WTC11 (cell line): ENCODE data around the gene CELA3A.
"Not testable (repeated sequence)": the region's sequence is repeated elsewhere in the genome, so short reads cannot be mapped to it uniquely, and the experiment has no call there.

ENCODE experiments used
- CREB1 ChIP-seq: sonication (generic); formaldehyde crosslinking; IDR thresholded peaks from 2 replicates; pipeline ENCODE4 v1.8.0; 2023; ENCODE audit warnings: mild to moderate bottlenecking, missing genetic modification reagents
- ELF4 ChIP-seq: sonication (generic); formaldehyde crosslinking; IDR thresholded peaks from 2 replicates; pipeline ENCODE4 v1.8.1; 2022; ENCODE audit warnings: low read depth, mild to moderate bottlenecking, moderate library complexity, missing genetic modification reagents
- ESRRA ChIP-seq: sonication (generic); formaldehyde crosslinking; IDR thresholded peaks from 2 replicates; pipeline ENCODE4 v1.8.1; 2022; ENCODE audit warnings: mild to moderate bottlenecking, missing genetic modification reagents, borderline replicate concordance
- FOXJ3 ChIP-seq: sonication (generic); formaldehyde crosslinking; IDR thresholded peaks from 2 replicates; pipeline ENCODE4 v1.9.0; 2021; ENCODE audit warnings: missing genetic modification reagents, mild to moderate bottlenecking, borderline replicate concordance
- FOXP1 ChIP-seq: sonication (generic); formaldehyde crosslinking; IDR thresholded peaks from 2 replicates; pipeline ENCODE4 v1.8.0; 2022; ENCODE audit warnings: missing genetic modification reagents, mild to moderate bottlenecking, moderate library complexity, borderline replicate concordance
- PREB ChIP-seq: sonication (generic); formaldehyde crosslinking; IDR thresholded peaks from 2 replicates; pipeline ENCODE4 v1.8.1; 2022; ENCODE audit warnings: mild to moderate bottlenecking, missing genetic modification reagents, moderate library complexity, borderline replicate concordance
- SP1 ChIP-seq: sonication (generic); formaldehyde crosslinking; conservative IDR thresholded peaks from 2 replicates; pipeline ENCODE4 v1.8.1; 2022; ENCODE audit warnings: missing genetic modification reagents
- TEAD4 ChIP-seq: sonication (generic); formaldehyde crosslinking; IDR thresholded peaks from 2 replicates; pipeline ENCODE4 v1.8.0; 2022; ENCODE audit warnings: mild to moderate bottlenecking, missing genetic modification reagents
- TF ChIP-seq, protein P1 (sequence below): fragments of 200-600 bp; IDR thresholded peaks from 2 replicates; pipeline ENCODE4 v1.8.0; 2022; ENCODE audit warnings: antibody characterized with exemption
- TF ChIP-seq, protein P2 (sequence below): sonication (generic); formaldehyde crosslinking; IDR thresholded peaks from 2 replicates; pipeline ENCODE4 v1.8.1; 2023; ENCODE audit warnings: mild to moderate bottlenecking, missing genetic modification reagents, moderate library complexity
- TF ChIP-seq, protein P3 (sequence below): sonication (generic); formaldehyde crosslinking; conservative IDR thresholded peaks from 2 replicates; pipeline ENCODE4 v1.8.1; 2023; ENCODE audit warnings: mild to moderate bottlenecking, low read depth, missing genetic modification reagents, moderate library complexity
- TF ChIP-seq, protein P4 (sequence below): sonication (generic); formaldehyde crosslinking; IDR thresholded peaks from 2 replicates; pipeline ENCODE4 v1.8.1; 2023; ENCODE audit warnings: mild to moderate bottlenecking, missing genetic modification reagents, moderate library complexity

DNA sequence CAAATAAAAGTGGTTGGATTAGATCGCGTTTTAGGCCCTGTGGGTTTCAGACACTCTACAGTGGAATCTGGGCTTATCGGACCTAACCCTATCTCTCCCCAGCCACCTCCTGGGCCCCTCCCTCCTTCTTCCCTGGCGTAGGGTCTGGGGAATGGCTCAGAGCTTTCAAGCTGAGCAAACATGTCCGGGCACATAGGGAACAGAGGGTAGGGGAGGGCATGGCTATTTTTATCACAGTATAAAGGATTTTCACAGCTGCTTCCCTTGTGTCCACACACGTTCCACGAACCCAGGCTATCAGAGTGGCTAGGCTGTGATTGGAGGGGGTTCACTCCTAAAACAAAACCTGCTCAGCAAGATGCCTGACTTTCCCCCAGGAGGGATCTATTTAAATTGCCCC, 1.8 kb upstream of the CELA3A start:
- TF ChIP-seq, protein P1, sequence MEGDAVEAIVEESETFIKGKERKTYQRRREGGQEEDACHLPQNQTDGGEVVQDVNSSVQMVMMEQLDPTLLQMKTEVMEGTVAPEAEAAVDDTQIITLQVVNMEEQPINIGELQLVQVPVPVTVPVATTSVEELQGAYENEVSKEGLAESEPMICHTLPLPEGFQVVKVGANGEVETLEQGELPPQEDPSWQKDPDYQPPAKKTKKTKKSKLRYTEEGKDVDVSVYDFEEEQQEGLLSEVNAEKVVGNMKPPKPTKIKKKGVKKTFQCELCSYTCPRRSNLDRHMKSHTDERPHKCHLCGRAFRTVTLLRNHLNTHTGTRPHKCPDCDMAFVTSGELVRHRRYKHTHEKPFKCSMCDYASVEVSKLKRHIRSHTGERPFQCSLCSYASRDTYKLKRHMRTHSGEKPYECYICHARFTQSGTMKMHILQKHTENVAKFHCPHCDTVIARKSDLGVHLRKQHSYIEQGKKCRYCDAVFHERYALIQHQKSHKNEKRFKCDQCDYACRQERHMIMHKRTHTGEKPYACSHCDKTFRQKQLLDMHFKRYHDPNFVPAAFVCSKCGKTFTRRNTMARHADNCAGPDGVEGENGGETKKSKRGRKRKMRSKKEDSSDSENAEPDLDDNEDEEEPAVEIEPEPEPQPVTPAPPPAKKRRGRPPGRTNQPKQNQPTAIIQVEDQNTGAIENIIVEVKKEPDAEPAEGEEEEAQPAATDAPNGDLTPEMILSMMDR, result not testable (repeated sequence)
- TF ChIP-seq FOXJ3 (CRISPR knock-in tag); SP1 (CRISPR knock-in tag); CREB1 (CRISPR knock-in tag); ESRRA; TEAD4 (CRISPR knock-in tag); PREB (CRISPR knock-in tag); ELF4; FOXP1 (CRISPR knock-in tag): not testable (repeated sequence)
- TF ChIP-seq, protein P2, sequence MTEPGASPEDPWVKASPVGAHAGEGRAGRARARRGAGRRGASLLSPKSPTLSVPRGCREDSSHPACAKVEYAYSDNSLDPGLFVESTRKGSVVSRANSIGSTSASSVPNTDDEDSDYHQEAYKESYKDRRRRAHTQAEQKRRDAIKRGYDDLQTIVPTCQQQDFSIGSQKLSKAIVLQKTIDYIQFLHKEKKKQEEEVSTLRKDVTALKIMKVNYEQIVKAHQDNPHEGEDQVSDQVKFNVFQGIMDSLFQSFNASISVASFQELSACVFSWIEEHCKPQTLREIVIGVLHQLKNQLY, result not testable (repeated sequence)
- TF ChIP-seq, protein P3, sequence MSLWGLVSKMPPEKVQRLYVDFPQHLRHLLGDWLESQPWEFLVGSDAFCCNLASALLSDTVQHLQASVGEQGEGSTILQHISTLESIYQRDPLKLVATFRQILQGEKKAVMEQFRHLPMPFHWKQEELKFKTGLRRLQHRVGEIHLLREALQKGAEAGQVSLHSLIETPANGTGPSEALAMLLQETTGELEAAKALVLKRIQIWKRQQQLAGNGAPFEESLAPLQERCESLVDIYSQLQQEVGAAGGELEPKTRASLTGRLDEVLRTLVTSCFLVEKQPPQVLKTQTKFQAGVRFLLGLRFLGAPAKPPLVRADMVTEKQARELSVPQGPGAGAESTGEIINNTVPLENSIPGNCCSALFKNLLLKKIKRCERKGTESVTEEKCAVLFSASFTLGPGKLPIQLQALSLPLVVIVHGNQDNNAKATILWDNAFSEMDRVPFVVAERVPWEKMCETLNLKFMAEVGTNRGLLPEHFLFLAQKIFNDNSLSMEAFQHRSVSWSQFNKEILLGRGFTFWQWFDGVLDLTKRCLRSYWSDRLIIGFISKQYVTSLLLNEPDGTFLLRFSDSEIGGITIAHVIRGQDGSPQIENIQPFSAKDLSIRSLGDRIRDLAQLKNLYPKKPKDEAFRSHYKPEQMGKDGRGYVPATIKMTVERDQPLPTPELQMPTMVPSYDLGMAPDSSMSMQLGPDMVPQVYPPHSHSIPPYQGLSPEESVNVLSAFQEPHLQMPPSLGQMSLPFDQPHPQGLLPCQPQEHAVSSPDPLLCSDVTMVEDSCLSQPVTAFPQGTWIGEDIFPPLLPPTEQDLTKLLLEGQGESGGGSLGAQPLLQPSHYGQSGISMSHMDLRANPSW (CRISPR knock-in tag), result not testable (repeated sequence)
- TF ChIP-seq, protein P4, sequence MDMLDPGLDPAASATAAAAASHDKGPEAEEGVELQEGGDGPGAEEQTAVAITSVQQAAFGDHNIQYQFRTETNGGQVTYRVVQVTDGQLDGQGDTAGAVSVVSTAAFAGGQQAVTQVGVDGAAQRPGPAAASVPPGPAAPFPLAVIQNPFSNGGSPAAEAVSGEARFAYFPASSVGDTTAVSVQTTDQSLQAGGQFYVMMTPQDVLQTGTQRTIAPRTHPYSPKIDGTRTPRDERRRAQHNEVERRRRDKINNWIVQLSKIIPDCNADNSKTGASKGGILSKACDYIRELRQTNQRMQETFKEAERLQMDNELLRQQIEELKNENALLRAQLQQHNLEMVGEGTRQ (CRISPR knock-in tag), result not testable (repeated sequence)
